CD4-positive, alpha-beta memory T cell (primary cell): ENCODE measurements around the gene EIF2D. TPM values are rescaled to one million over a fixed set of nuclear protein-coding genes. Genes with fewer than 3 reads are reported as not detected.
"Not testable (repeated sequence)": the region's sequence is repeated elsewhere in the genome, so short reads cannot be mapped to it uniquely, and the experiment has no call there.

ENCODE experiments used
- CTCF ChIA-PET: fragments of 350-600 bp; sonication (Branson Sonifier 250); formaldehyde crosslinking; loops from one replicate; lab custom pipeline; 2021; ENCODE audit warnings: inconsistent platforms; ENCODE audit not compliant: partially characterized antibody; lab: Charles Lee
- POLR2A ChIA-PET: fragments of 350-600 bp; sonication (Branson Sonifier 250); formaldehyde crosslinking; loops from one replicate; lab custom pipeline; 2021; ENCODE audit not compliant: partially characterized antibody; lab: Charles Lee
- DNase-seq, 5 donors: peaks; one replicate each; pipeline versions ENCODE4 v3.0.0 to v3.0.0-alpha.2; 2020 to 2022; ENCODE audit warnings: mixed read lengths in 1 of 5
- H3K27ac ChIP-seq: one replicate; pipeline ENCODE4 v1.7.0; 2013; ENCODE audit warnings: low read depth, low read length
- H3K27me3 ChIP-seq: 2 replicates; pipeline ENCODE4 v1.7.0; 2013; ENCODE audit warnings: mild to moderate bottlenecking, low read length, moderate library complexity; ENCODE audit not compliant: insufficient read depth
- H3K36me3 ChIP-seq: 2 replicates; pipeline ENCODE4 v1.7.0; 2013; ENCODE audit warnings: mild to moderate bottlenecking, low read length, moderate library complexity; ENCODE audit not compliant: insufficient read depth
- H3K4me1 ChIP-seq: 2 replicates; pipeline ENCODE4 v1.7.0; 2013; ENCODE audit warnings: mild to moderate bottlenecking, low read length, moderate library complexity; ENCODE audit not compliant: insufficient read depth
- H3K4me3 ChIP-seq, 2 donors: one replicate each; pipeline ENCODE4 v1.7.0; 2013; ENCODE audit warnings: low read length in 2 of 2, mild to moderate bottlenecking in 1 of 2
- H3K9me3 ChIP-seq, 2 donors: one replicate each; pipeline ENCODE4 v1.7.0; 2013; ENCODE audit warnings: low read length in 2 of 2, control low read depth in 1 of 2; ENCODE audit not compliant: control insufficient read depth in 1 of 2
- H3K27ac Mint-ChIP-seq, 7 donors: one replicate each; pipeline ENCODE4 v1.8.0; 2020 to 2021; ENCODE audit warnings: mixed read lengths in 7 of 7, mild to moderate bottlenecking in 6 of 7, inconsistent platforms in 3 of 7, moderate library complexity in 3 of 7
- H3K27me3 Mint-ChIP-seq, 2 donors: one replicate each; pipeline ENCODE4 v1.8.0; 2020 to 2021; ENCODE audit warnings: mixed read lengths in 2 of 2
- H3K36me3 Mint-ChIP-seq, 2 donors: one replicate each; pipeline ENCODE4 v1.8.0; 2020 to 2021; ENCODE audit warnings: mixed read lengths in 2 of 2, inconsistent platforms in 1 of 2, mild to moderate bottlenecking in 1 of 2
- H3K4me1 Mint-ChIP-seq, 4 donors: one replicate each; pipeline ENCODE4 v1.8.0; 2020 to 2021; ENCODE audit warnings: mixed read lengths in 4 of 4, mild to moderate bottlenecking in 1 of 4
- H3K4me3 Mint-ChIP-seq, 8 donors: one replicate each; pipeline ENCODE4 v1.8.0; 2020 to 2021; ENCODE audit warnings: mixed read lengths in 8 of 8, mild to moderate bottlenecking in 7 of 8, moderate library complexity in 6 of 8, inconsistent platforms in 3 of 8
- H3K9me3 Mint-ChIP-seq, 8 donors: one replicate each; pipeline ENCODE4 v1.8.0; 2020 to 2021; ENCODE audit warnings: mixed read lengths in 8 of 8, mild to moderate bottlenecking in 5 of 8, inconsistent platforms in 3 of 8, moderate library complexity in 1 of 8
- intact Hi-C: fragments of 100-400 bp; cut with micrococcal nuclease; formaldehyde crosslinking; loops from one replicate; pipeline ENCODE4 v1.15.1; 2023
- polyA plus RNA-seq, 2 donors: library from polyadenylated mRNA; unstranded; fragments of 300-500 nt; fragmentation: Illumina TruSeq; gene quantifications; one replicate each; pipeline ENCODE4 v1.2.3, GENCODE V29; 2021
- total RNA-seq, 2 experiments: library from RNA; stranded (reverse); gene quantifications; one replicate each; pipeline ENCODE4 v1.2.3, GENCODE V29; 2021

Gene EIF2D
- total and polyA plus RNA-seq, 4 experiments from 2014 or later = 33.5 to 54.5 (median 46.2) TPM

- H3K27me3 ChIP-seq = no peaks in the 10 kb centered on the region
- no peak overlapping the region for H3K4me3 ChIP-seq
- Mint-ChIP-seq H3K4me1 (peaks cover 55 to 78% (median 62%) of the 10 kb centered on the region in 4 donors), H3K4me3 (peak overlapping the region; percentile 71 to 92 (median 84)), H3K9me3 (peaks cover 0 to 2% (median 0%) of the 10 kb centered on the region in 8 donors), H3K27me3 (no peaks in the 10 kb centered on the region), H3K36me3 (peaks cover 43 to 85% of the 10 kb centered on the region in 2 donors), H3K27ac (peak overlapping the region; percentile 93 to 99 (median 97))
- ChIA-PET POLR2A (interaction anchor here (0.8 to 19.2 kb wide), 8 partner anchors 23 to 121 kb away, joined by 3 to 786 read pairs (median 4); partner anchors contain the start of genes EIF2D and IKBKE), CTCF (interaction anchor here (0.6 to 18.9 kb wide), 26 partner anchors 8 to 120 kb away, joined by 3 to 550 read pairs (median 6); partner anchors contain the start of genes EIF2D and IKBKE)
- no peaks in the 10 kb centered on the region for H3K9me3 ChIP-seq
- DNase-seq = peak in 1 of 5 donors; percentile 54
- peaks cover 68% of the 10 kb centered on the region for H3K4me1 ChIP-seq
- peaks cover 59% of the 10 kb centered on the region for H3K36me3 ChIP-seq
- intact Hi-C loops = loop anchor here (1.0 to 2.0 kb wide), 5 partner anchors 14 to 121 kb away; partner anchors contain the start of gene RASSF5
- peak overlapping the region; percentile 89 for H3K27ac ChIP-seq
These were observed 29.1 kb downstream of the EIF2D start for GRCh38 chr1:206582971-206583706.

- CTCF ChIA-PET = interaction anchor here (1.0 to 18.9 kb wide), 14 partner anchors 8 to 120 kb away, joined by 3 to 550 read pairs (median 16); partner anchors contain the start of genes EIF2D and IKBKE
- Mint-ChIP-seq H3K9me3 (peaks cover 0 to 2% (median 0%) of the 10 kb centered on the region in 8 donors), H3K27ac (peak overlapping the region; percentile 93 to 99 (median 97)), H3K27me3 (no peaks in the 10 kb centered on the region), H3K36me3 (peaks cover 43 to 82% of the 10 kb centered on the region in 2 donors), H3K4me3 (peak overlapping the region in 7 of 8 donors; percentile 12 to 92 (median 85)), H3K4me1 (peaks cover 59 to 78% (median 67%) of the 10 kb centered on the region in 4 donors)
- POLR2A ChIA-PET = interaction anchor here (0.8 to 19.2 kb wide), 4 partner anchors 22 to 113 kb away, joined by 3 to 786 read pairs (median 43); partner anchors contain the start of gene IKBKE
- H3K4me1 ChIP-seq = peaks cover 72% of the 10 kb centered on the region
- no peaks in the 10 kb centered on the region for H3K27me3 ChIP-seq
- no peaks in the 10 kb centered on the region for H3K9me3 ChIP-seq
- peak overlapping the region; percentile 89 for H3K27ac ChIP-seq
- H3K36me3 ChIP-seq = peaks cover 53% of the 10 kb centered on the region
- intact Hi-C loops = loop anchor here (2.0 kb wide), 2 partner anchors 14 to 76 kb away; partner anchors contain the start of gene RASSF5
- no peak for DNase-seq
- no peak overlapping the region for H3K4me3 ChIP-seq
These were observed 29.7 kb downstream of the EIF2D start for GRCh38 chr1:206582537-206582936.

- H3K9me3 Mint-ChIP-seq = peaks cover 0 to 2% (median 0%) of the 10 kb centered on the region in 8 donors
- H3K9me3 ChIP-seq = no peaks in the 10 kb centered on the region
- peak; percentile 64 to 93 (median 66) for DNase-seq
- peak overlapping the region; percentile 93 to 99 (median 97) for H3K27ac Mint-ChIP-seq
- intact Hi-C loops = no loop called here
- peaks cover 64 to 81% (median 72%) of the 10 kb centered on the region in 4 donors for H3K4me1 Mint-ChIP-seq
- H3K4me3 ChIP-seq = no peak overlapping the region
- H3K27ac ChIP-seq = peak overlapping the region; percentile 89
- peak overlapping the region; percentile 62 to 86 (median 80) for H3K4me3 Mint-ChIP-seq
- no peaks in the 10 kb centered on the region for H3K27me3 Mint-ChIP-seq
- no peaks in the 10 kb centered on the region for H3K27me3 ChIP-seq
- ChIA-PET CTCF (interaction anchor here (1.1 to 18.9 kb wide), 7 partner anchors 16 to 119 kb away, joined by 3 to 550 read pairs (median 132); partner anchors contain the start of gene DYRK3), POLR2A (interaction anchor here (0.9 to 19.2 kb wide), 7 partner anchors 8 to 75 kb away, joined by 3 to 786 read pairs (median 5); partner anchors contain the start of genes DYRK3 and RASSF5)
- H3K36me3 ChIP-seq = peaks cover 43% of the 10 kb centered on the region
- peaks cover 43 to 77% of the 10 kb centered on the region in 2 donors for H3K36me3 Mint-ChIP-seq
- peaks cover 82% of the 10 kb centered on the region for H3K4me1 ChIP-seq
These were observed 30.7 kb downstream of the EIF2D start for GRCh38 chr1:206581571-206581981.

- CTCF ChIA-PET = interaction anchor here (0.9 to 18.9 kb wide), 11 partner anchors 9 to 118 kb away, joined by 3 to 550 read pairs (median 8); partner anchors contain the start of gene DYRK3
- Mint-ChIP-seq H3K4me3 (peak overlapping the region; percentile 62 to 86 (median 80)), H3K36me3 (peaks cover 44 to 77% of the 10 kb centered on the region in 2 donors), H3K27ac (peak overlapping the region; percentile 93 to 99 (median 97)), H3K4me1 (peaks cover 69 to 86% (median 76%) of the 10 kb centered on the region in 4 donors)
- H3K27me3 ChIP-seq, H3K27me3 Mint-ChIP-seq, H3K9me3 Mint-ChIP-seq, H3K9me3 ChIP-seq, DNase-seq, intact Hi-C loops: not testable (repeated sequence)
- peak overlapping the region in 1 of 2 donors; percentile 11 for H3K4me3 ChIP-seq
- POLR2A ChIA-PET = interaction anchor here (0.9 to 19.2 kb wide), 8 partner anchors 8 to 74 kb away, joined by 3 to 786 read pairs (median 4); partner anchors contain the start of genes DYRK3 and RASSF5
- H3K4me1 ChIP-seq = peaks cover 87% of the 10 kb centered on the region
- peaks cover 39% of the 10 kb centered on the region for H3K36me3 ChIP-seq
- peak overlapping the region; percentile 89 for H3K27ac ChIP-seq
These were observed 31.2 kb downstream of the EIF2D start for GRCh38 chr1:206581114-206581497.

GRCh38 chr1:206580438-206581113 is 31.7 kb downstream of the EIF2D start:
- CTCF ChIA-PET = interaction anchor here (0.8 to 18.9 kb wide), 17 partner anchors 8 to 118 kb away, joined by 3 to 550 read pairs (median 4); partner anchors contain the start of genes DYRK3 and EIF2D
- peak overlapping the region; percentile 62 to 86 (median 78) for H3K4me3 Mint-ChIP-seq
- POLR2A ChIA-PET = interaction anchor here (0.9 to 19.2 kb wide), 10 partner anchors 9 to 116 kb away, joined by 3 to 786 read pairs (median 4); partner anchors contain the start of genes DYRK3, IKBKE and RASSF5
- H3K27me3 ChIP-seq = no peaks in the 10 kb centered on the region
- H3K9me3 Mint-ChIP-seq = peaks cover 0 to 5% (median 0%) of the 10 kb centered on the region in 8 donors
- H3K27me3 Mint-ChIP-seq = no peaks in the 10 kb centered on the region
- peak overlapping the region; percentile 11 to 37 for H3K4me3 ChIP-seq
- intact Hi-C loops = loop anchor here (1.0 kb wide), 1 partner anchor 24 kb away; no protein-coding TSS in a partner anchor
- no peak for DNase-seq
- H3K4me1 ChIP-seq = peaks cover 92% of the 10 kb centered on the region
- H3K27ac ChIP-seq = peak overlapping the region; percentile 89
- H3K9me3 ChIP-seq = no peaks in the 10 kb centered on the region
- H3K36me3 Mint-ChIP-seq = peaks cover 40 to 72% of the 10 kb centered on the region in 2 donors
- H3K27ac Mint-ChIP-seq = peak overlapping the region; percentile 93 to 99 (median 97)
- H3K36me3 ChIP-seq = peaks cover 33% of the 10 kb centered on the region
- H3K4me1 Mint-ChIP-seq = peaks cover 73 to 91% (median 81%) of the 10 kb centered on the region in 4 donors
